Endothelial cell of umbilical vein (primary cell): Measurements from ENCODE around the gene HTR3E. TPM values are rescaled to one million over a fixed set of nuclear protein-coding genes. Genes with fewer than 3 reads are reported as not detected.

Experiments
- BruUV-seq: library from RNA; stranded (reverse); fragments of 400-500 nt; replicated peaks from 2 replicates; lab custom pipeline; 2021; lab: Mats Ljungman, UMichigan
- CTCF ChIA-PET: fragments of 300-600, 350-600 bp; sonication (Branson Sonifier 250); formaldehyde crosslinking; loops from one replicate; lab custom pipeline; 2021; ENCODE audit warnings: antibody characterized with exemption, inconsistent platforms; lab: Charles Lee
- POLR2A ChIA-PET: fragments of 300-600, 350-600 bp; sonication (Branson Sonifier 250); formaldehyde crosslinking; loops from one replicate; lab custom pipeline; 2021; ENCODE audit warnings: antibody characterized with exemption, inconsistent platforms; lab: Charles Lee
- DNase-seq: peaks from one replicate; pipeline ENCODE4 v3.0.0-alpha.2; 2011; ENCODE audit warnings: low read depth, low spot score
- FAIRE-seq: peaks from 2 replicates; lab custom pipeline; 2011; peaks lifted over from hg19 to GRCh38; lab: Jason Lieb, UNC
- H2AFZ ChIP-seq: 2 replicates; pipeline ENCODE4 v1.6.0; 2012; ENCODE audit warnings: low read depth, low read length, control low read depth, inconsistent platforms
- H3K27ac ChIP-seq: 2 replicates; pipeline ENCODE4 v1.5.1; 2011; ENCODE audit warnings: low read depth, mild to moderate bottlenecking, control low read depth, low read length, moderate library complexity; ENCODE audit not compliant: insufficient read depth
- H3K27me3 ChIP-seq, 2 experiments: 2 replicates each; pipeline versions ENCODE4 v1.6.0 to v1.6.1; 2011; ENCODE audit warnings: low read length in 2 of 2, mixed read lengths in 1 of 2; ENCODE audit not compliant: control insufficient read depth in 2 of 2, insufficient read depth in 2 of 2
- H3K36me3 ChIP-seq, 2 experiments: 2 replicates in 1 of 2; 3 replicates in 1 of 2; pipeline ENCODE4 v1.5.1; 2011; ENCODE audit warnings: low read length in 2 of 2, mild to moderate bottlenecking in 1 of 2, moderate library complexity in 1 of 2; ENCODE audit not compliant: control insufficient read depth in 2 of 2, insufficient read depth in 2 of 2; ENCODE audit errors: extremely low read depth in 1 of 2
- H3K4me1 ChIP-seq: 3 replicates; pipeline ENCODE4 v1.5.1; 2011; ENCODE audit warnings: mild to moderate bottlenecking, low read length; ENCODE audit not compliant: control insufficient read depth, insufficient read depth; ENCODE audit errors: extremely low read depth
- H3K4me2 ChIP-seq: 2 replicates; pipeline ENCODE4 v1.6.1; 2011; ENCODE audit warnings: low read length, control low read depth, mixed read lengths; ENCODE audit not compliant: insufficient read depth
- H3K4me3 ChIP-seq, 3 experiments: fragments of 200-600 bp in 1 of 3; sonication (generic), shearing (Covaris generic) in 1 of 3; replicated peaks in 1 of 3; 2 replicates each; pipeline ENCODE4 v1.5.1; 2011 to 2016; ENCODE audit warnings: control low read depth in 3 of 3, low read length in 3 of 3, mild to moderate bottlenecking in 2 of 3, inconsistent platforms in 1 of 3, low read depth in 1 of 3, moderate library complexity in 1 of 3; ENCODE audit not compliant: insufficient read depth in 1 of 3
- H3K79me2 ChIP-seq: 2 replicates; pipeline ENCODE4 v1.6.0; 2012; ENCODE audit warnings: low read length, inconsistent platforms; ENCODE audit not compliant: control insufficient read depth, insufficient read depth
- H3K9ac ChIP-seq: replicated peaks from 2 replicates; pipeline ENCODE3; 2011; ENCODE audit warnings: low read length, control low read depth; ENCODE audit not compliant: insufficient read depth; ENCODE audit errors: extremely low read depth
- H3K9me1 ChIP-seq: replicated peaks from 3 replicates; pipeline ENCODE4 v1.6.0; 2011; ENCODE audit warnings: mild to moderate bottlenecking, low read length; ENCODE audit not compliant: control insufficient read depth, insufficient read depth; ENCODE audit errors: extremely low read depth
- H3K9me3 ChIP-seq: replicated peaks from 2 replicates; pipeline ENCODE4 v1.5.1; 2012; ENCODE audit warnings: low read length, inconsistent platforms; ENCODE audit not compliant: control insufficient read depth, insufficient read depth
- H4K20me1 ChIP-seq: replicated peaks from 2 replicates; pipeline ENCODE3; 2011; ENCODE audit warnings: mild to moderate bottlenecking, low read length; ENCODE audit not compliant: control insufficient read depth, insufficient read depth; ENCODE audit errors: extremely low read depth
- EZH2 ChIP-seq: IDR thresholded peaks from 2 replicates; pipeline ENCODE4 v1.6.1; 2012; ENCODE audit warnings: borderline replicate concordance, low read depth, mild to moderate bottlenecking, moderate library complexity, low read length, inconsistent platforms; ENCODE audit not compliant: severe bottlenecking
- FOS ChIP-seq: IDR thresholded peaks from 2 replicates; pipeline ENCODE4 v1.6.1; 2011; ENCODE audit warnings: mild to moderate bottlenecking, low read length, moderate library complexity, borderline replicate concordance; ENCODE audit not compliant: insufficient read depth
- GATA2 ChIP-seq: IDR thresholded peaks from 2 replicates; pipeline ENCODE4 v1.7.0; 2011; ENCODE audit warnings: low read depth, mild to moderate bottlenecking, moderate library complexity, mixed read lengths, low read length; ENCODE audit not compliant: insufficient read length, insufficient read depth
- JUN ChIP-seq: IDR thresholded peaks from 2 replicates; pipeline ENCODE4 v1.6.1; 2011; ENCODE audit warnings: borderline replicate concordance, low read depth; ENCODE audit not compliant: insufficient read length, insufficient read depth
- MYC ChIP-seq: IDR thresholded peaks from one replicate; pipeline ENCODE4 v1.6.1; 2011; ENCODE audit warnings: mild to moderate bottlenecking, low read depth, low read length
- POLR2A ChIP-seq: IDR thresholded peaks from 2 replicates; pipeline ENCODE4 v1.6.1; 2012; ENCODE audit warnings: low read depth, mild to moderate bottlenecking, control low read depth, low read length
- POLR2AphosphoS5 ChIP-seq: IDR thresholded peaks from 2 replicates; pipeline ENCODE4 v1.6.1; 2012; ENCODE audit warnings: low read depth, mild to moderate bottlenecking, control low read depth, low read length, moderate library complexity; ENCODE audit not compliant: insufficient read depth
- dilution Hi-C: fragments of 300-500 bp; cut with MboI; formaldehyde crosslinking; loops from one replicate; pipeline ENCODE4 v1.15.0; 2019; ENCODE audit warnings: low sequenced_read_pairs; ENCODE audit not compliant: extremely low pct_ligation_motif_present
- intact Hi-C: fragments of 100-400 bp; cut with micrococcal nuclease; formaldehyde crosslinking; loops from one replicate; pipeline ENCODE4 v1.10.0; 2022
- polyA plus RNA-seq, 4 experiments: library from polyadenylated mRNA; depleted of rRNA in 3 of 4; stranded (reverse) in 3 of 4; unstranded in 1 of 4; fragments of >200 nt; gene quantifications; 2 replicates each; pipeline versions ENCODE4 v1.2.1 to v1.2.3, GENCODE V29; 2011 to 2012; ENCODE audit warnings: missing spikeins in 1 of 4
- total RNA-seq: library from RNA; stranded (reverse); gene quantifications from 2 replicates; pipeline ENCODE4 v1.2.3, GENCODE V29; 2021
- TF ChIP-seq, protein P1 (sequence below), 2 donors: IDR thresholded peaks; 1 replicate in 1 of 2; 2 replicates in 1 of 2; pipeline ENCODE4 v1.5.1; 2011; ENCODE audit warnings: low read length in 2 of 2, mild to moderate bottlenecking in 2 of 2, moderate library complexity in 2 of 2, control low read depth in 1 of 2, inconsistent platforms in 1 of 2, low read depth in 1 of 2; ENCODE audit not compliant: insufficient read depth in 1 of 2; ENCODE audit errors: extremely low read depth in 1 of 2

Gene HTR3E
- total and polyA plus RNA-seq, 2 donors (not counting 3 experiments of a cell fraction or from before 2014, with no cell fraction given): not detected

DNA sequence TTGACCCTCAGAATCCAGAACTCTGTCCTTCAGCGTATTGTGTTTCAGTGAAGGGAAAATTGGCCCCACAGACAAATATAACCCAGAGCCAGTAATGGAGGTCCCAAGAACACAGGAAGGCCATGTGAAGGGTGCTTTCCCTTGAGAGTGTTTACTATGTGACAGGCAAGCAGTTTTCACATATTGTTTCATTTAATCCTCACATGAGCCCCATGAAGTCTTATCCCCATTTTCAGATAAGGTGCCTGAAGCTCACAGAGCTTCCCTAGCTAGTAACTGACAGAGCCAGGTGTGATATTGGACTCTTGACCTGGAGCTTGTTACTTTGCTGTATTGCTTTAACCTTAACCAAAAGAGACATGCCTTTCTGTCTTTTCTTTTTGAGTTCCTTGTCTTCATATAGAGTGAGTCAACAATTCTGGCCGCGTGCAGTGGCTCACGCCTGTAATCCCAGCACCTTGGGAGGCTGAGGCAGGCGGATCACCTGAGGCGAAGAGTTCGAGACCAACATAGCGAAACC lies 48.9 kb downstream of the HTR3E start:
- no peak for FAIRE-seq
- CTCF ChIA-PET: interaction anchor here (1.1 to 3.5 kb wide), 8 partner anchors 11 to 250 kb away, joined by 3 to 18 read pairs (median 8); partner anchors contain the start of genes DVL3, EEF1AKMT4 and EIF2B5
- POLR2A ChIA-PET: no interaction called here

More for the DNA sequence above, 48.9 kb downstream of the HTR3E start:
- Histone ChIP-seq H3K36me3 (peaks cover 28 to 29% of the 10 kb centered on the region in 2 experiments), H3K27me3 (no peaks in the 10 kb centered on the region), H2AFZ (no peak overlapping the region), H3K9me3 (no peaks in the 10 kb centered on the region), H3K27ac (no peak overlapping the region), H3K9ac (no peak overlapping the region), H3K4me1 (no peaks in the 10 kb centered on the region), H3K4me3 (no peak overlapping the region), H3K4me2 (no peak overlapping the region), H4K20me1 (no peaks in the 10 kb centered on the region), H3K79me2 (no peaks in the 10 kb centered on the region), H3K9me1 (no peaks in the 10 kb centered on the region)
- TF ChIP-seq POLR2AphosphoS5 (no peak), FOS (no peak), MYC (no peak), GATA2 (no peak), EZH2 (no peak), JUN (no peak), POLR2A (no peak)
- TF ChIP-seq, protein P1, sequence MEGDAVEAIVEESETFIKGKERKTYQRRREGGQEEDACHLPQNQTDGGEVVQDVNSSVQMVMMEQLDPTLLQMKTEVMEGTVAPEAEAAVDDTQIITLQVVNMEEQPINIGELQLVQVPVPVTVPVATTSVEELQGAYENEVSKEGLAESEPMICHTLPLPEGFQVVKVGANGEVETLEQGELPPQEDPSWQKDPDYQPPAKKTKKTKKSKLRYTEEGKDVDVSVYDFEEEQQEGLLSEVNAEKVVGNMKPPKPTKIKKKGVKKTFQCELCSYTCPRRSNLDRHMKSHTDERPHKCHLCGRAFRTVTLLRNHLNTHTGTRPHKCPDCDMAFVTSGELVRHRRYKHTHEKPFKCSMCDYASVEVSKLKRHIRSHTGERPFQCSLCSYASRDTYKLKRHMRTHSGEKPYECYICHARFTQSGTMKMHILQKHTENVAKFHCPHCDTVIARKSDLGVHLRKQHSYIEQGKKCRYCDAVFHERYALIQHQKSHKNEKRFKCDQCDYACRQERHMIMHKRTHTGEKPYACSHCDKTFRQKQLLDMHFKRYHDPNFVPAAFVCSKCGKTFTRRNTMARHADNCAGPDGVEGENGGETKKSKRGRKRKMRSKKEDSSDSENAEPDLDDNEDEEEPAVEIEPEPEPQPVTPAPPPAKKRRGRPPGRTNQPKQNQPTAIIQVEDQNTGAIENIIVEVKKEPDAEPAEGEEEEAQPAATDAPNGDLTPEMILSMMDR (IDR thresholded peaks at IDR 0.05; ENCODE audit: extremely low read depth in 1 of 2, insufficient read depth in 1 of 2, low read depth in 1 of 2, low read length in 2 of 2): no peak
- no TSS peak for BruUV-seq
- DNase-seq: no peak
- dilution Hi-C loops: no loop called here
- intact Hi-C loops: loop anchor here (2.0 kb wide), 1 partner anchor 143 kb away; no protein-coding TSS in a partner anchor
